Type B pancreatic cell (in vitro differentiated cells): ENCODE data around the gene PATZ1. TPM values are rescaled to one million over a fixed set of nuclear protein-coding genes. Genes with fewer than 3 reads are reported as not detected.
A peak's percentile ranks its signal among the peaks of the same experiment; 100 is the strongest.

Experiments
- DNase-seq: peaks from one replicate; pipeline ENCODE4 v3.0.0; 2021; ENCODE audit warnings: mixed read lengths; ENCODE audit not compliant: unreplicated experiment; ENCODE audit errors: extremely low spot score
- H3K27ac Mint-ChIP-seq: 2 replicates; pipeline ENCODE4 v1.8.0; 2021; ENCODE audit warnings: mild to moderate bottlenecking, mixed read lengths
- H3K27me3 Mint-ChIP-seq: 2 replicates; pipeline ENCODE4 v1.8.0; 2021; ENCODE audit warnings: mixed read lengths
- H3K36me3 Mint-ChIP-seq: 2 replicates; pipeline ENCODE4 v1.8.0; 2021; ENCODE audit warnings: mixed read lengths
- H3K4me1 Mint-ChIP-seq: one replicate; pipeline ENCODE4 v1.8.0; 2021; ENCODE audit warnings: mixed read lengths; ENCODE audit not compliant: unreplicated experiment
- H3K4me3 Mint-ChIP-seq: 2 replicates; pipeline ENCODE4 v1.8.0; 2021; ENCODE audit warnings: mild to moderate bottlenecking, mixed read lengths
- H3K9me3 Mint-ChIP-seq: 2 replicates; pipeline ENCODE4 v1.8.0; 2021; ENCODE audit warnings: mixed read lengths
- CTCF ChIP-seq: fragments of 200-600 bp; sonication (generic); conservative IDR thresholded peaks from 2 replicates; pipeline ENCODE4 v1.5.0; 2021; ENCODE audit warnings: antibody characterized with exemption, mild to moderate bottlenecking
- total RNA-seq: library from RNA; stranded (reverse); gene quantifications from 2 replicates; pipeline ENCODE4 v1.2.1, GENCODE V29; 2021; ENCODE audit warnings: low replicate concordance

The PATZ1 gene
- total RNA-seq, 1 donor from 2014 or later: 57.8 TPM

GRCh38 chr22:31313366-31314147, 32.6 kb downstream of the PATZ1 start:
- TF ChIP-seq CTCF: peak; percentile 90

GRCh38 chr22:31308181-31308580, 38.0 kb downstream of the PATZ1 start:
- H3K4me1 Mint-ChIP-seq: peaks cover under 1% of the 10 kb centered on the region
- H3K27ac Mint-ChIP-seq: peak overlapping the region; percentile 6
- no peak for DNase-seq
- H3K36me3 Mint-ChIP-seq: no peaks in the 10 kb centered on the region
- H3K27me3 Mint-ChIP-seq: no peaks in the 10 kb centered on the region
- H3K4me3 Mint-ChIP-seq: no peak overlapping the region
- no peaks in the 10 kb centered on the region for H3K9me3 Mint-ChIP-seq
- no peak for TF ChIP-seq CTCF

More at GRCh38 chr22:31313366-31314147, 32.6 kb downstream of the PATZ1 start:
- Mint-ChIP-seq H3K36me3 (peaks cover 3% of the 10 kb centered on the region), H3K4me1 (peaks cover 5% of the 10 kb centered on the region), H3K27ac (peak overlapping the region; percentile 72), H3K27me3 (no peaks in the 10 kb centered on the region), H3K9me3 (no peaks in the 10 kb centered on the region), H3K4me3 (peak overlapping the region; percentile 26)
- no peak for DNase-seq

- no peak for TF ChIP-seq CTCF
- Mint-ChIP-seq H3K36me3 (no peaks in the 10 kb centered on the region), H3K4me3 (no peak overlapping the region), H3K27ac (no peak overlapping the region), H3K27me3 (no peaks in the 10 kb centered on the region), H3K9me3 (no peaks in the 10 kb centered on the region), H3K4me1 (no peaks in the 10 kb centered on the region)
- DNase-seq: no peak
Measured at GRCh38 chr22:31305194-31305593, 41.0 kb downstream of the PATZ1 start.

- DNase-seq: no peak
- H3K4me1 Mint-ChIP-seq: no peaks in the 10 kb centered on the region
- no peaks in the 10 kb centered on the region for H3K27me3 Mint-ChIP-seq
- no peaks in the 10 kb centered on the region for H3K36me3 Mint-ChIP-seq
- H3K27ac Mint-ChIP-seq: no peak overlapping the region
- no peak for TF ChIP-seq CTCF
- no peak overlapping the region for H3K4me3 Mint-ChIP-seq
- no peaks in the 10 kb centered on the region for H3K9me3 Mint-ChIP-seq
Measured at GRCh38 chr22:31302537-31302936, 43.6 kb downstream of the PATZ1 start.

GRCh38 chr22:31302006-31302405, 44.1 kb downstream of the PATZ1 start:
- DNase-seq: no peak
- TF ChIP-seq CTCF: no peak
- H3K4me1 Mint-ChIP-seq: peaks cover 1% of the 10 kb centered on the region
- H3K27me3 Mint-ChIP-seq: no peaks in the 10 kb centered on the region
- H3K36me3 Mint-ChIP-seq: no peaks in the 10 kb centered on the region
- H3K9me3 Mint-ChIP-seq: no peaks in the 10 kb centered on the region
- no peak overlapping the region for H3K27ac Mint-ChIP-seq
- H3K4me3 Mint-ChIP-seq: no peak overlapping the region
